CD1c-positive myeloid dendritic cell (primary cell): ENCODE data around the gene CLCN4.

ENCODE experiments used
- DNase-seq: peaks from one replicate; pipeline ENCODE4 v3.0.0-alpha.2; 2016; ENCODE audit errors: extremely low spot score

Gene CLCN4

DNA sequence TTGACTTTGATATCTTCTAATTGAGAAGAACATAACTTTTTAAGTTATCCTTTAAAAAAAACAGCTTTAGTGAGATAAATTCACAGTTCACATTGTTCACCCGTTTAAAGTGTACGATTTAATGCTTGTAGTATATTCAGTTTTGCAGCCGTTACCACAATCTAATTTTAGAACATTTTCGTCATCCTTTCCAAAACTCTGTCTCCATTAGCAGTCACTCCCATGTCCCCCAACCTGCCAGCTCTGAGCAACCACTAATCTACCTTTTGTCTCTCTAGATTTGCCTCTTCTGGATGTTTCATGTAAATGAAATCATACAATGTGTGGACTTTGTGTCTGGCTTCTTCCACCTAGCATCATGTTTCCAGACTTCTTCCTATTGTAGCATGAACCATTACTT lies 38.6 kb downstream of the CLCN4 start:
- DNase-seq = no peak

DNA sequence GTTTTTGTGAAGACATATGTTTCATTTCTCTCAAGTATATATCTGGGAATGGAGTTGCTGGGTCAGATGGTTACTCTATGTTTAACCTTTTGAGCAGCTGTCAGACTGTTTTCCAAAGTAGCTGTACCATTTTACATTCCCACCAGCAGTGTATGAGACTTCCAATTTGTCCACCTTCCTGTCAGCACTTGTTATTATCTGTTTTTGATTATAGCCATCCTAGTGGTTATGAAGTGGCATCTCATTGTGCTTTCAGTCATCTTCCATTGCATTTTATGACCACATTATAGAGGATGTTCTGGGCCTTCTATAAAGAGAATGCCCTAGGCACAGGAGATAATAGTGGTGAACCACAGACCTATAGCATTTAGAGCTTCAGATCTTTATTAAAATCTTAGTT lies 39.2 kb downstream of the CLCN4 start:
- DNase-seq = no peak

DNA sequence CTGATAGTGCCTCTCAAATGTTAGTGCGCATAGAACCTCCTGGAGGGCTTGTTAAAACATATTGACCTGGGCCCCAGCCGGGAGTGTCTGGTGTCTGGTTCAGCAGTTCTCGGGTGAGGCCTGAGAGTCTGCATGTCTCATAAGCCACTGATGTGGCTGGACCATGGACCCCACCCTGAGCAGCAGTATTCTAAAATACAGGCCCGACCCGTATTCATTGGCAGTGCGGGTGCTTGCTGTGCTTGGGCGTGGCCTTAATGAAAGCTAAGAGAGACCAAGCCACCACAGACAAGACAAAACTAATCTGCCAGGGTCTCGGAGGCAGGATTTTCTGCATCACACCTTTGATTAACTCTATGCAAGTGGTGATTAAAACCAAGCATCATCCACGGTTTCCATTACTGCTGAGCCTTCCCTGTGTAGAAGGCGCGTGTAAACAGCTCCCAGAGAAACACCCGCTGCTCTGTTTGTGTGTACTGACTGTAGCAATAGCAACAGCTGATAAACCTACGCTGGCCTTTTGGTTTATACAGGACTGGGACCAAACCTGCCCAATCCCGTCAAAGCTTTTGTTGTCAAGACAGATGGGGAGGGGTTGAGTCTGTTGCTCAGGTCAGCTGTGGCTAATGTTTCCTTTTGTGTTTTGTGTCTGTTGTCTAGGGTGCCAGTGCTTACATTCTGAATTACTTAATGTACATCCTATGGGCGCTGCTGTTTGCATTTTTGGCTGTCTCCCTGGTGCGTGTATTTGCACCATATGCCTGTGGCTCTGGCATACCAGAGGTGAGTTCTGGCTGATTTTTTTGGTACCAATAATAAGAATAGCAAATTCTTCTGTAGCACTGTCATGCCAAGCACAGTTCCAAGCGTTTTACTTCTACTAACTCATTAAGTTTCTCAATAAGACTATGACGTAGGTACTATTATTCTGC lies 40.8 kb downstream of the CLCN4 start:
- DNase-seq = no peak

DNA sequence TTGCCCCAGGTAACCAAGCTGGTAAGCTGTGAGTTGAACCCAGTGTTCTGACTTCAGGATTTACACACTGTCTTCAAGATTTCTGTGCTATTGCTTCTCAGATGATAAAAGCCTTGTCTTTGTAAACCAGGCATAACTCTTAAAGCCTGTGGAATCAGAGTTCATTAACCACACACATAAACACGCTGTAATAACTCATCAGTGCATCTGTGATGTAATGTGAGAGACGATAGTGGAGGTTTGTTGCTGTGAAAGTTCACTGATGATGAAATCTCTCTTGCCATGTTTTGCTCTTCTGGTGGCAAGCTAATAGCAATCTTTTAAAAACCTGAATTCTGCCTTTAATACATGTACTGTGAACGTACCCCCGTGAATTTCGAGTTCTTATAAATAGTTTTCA lies 41.5 kb downstream of the CLCN4 start:
- DNase-seq = no peak

DNA sequence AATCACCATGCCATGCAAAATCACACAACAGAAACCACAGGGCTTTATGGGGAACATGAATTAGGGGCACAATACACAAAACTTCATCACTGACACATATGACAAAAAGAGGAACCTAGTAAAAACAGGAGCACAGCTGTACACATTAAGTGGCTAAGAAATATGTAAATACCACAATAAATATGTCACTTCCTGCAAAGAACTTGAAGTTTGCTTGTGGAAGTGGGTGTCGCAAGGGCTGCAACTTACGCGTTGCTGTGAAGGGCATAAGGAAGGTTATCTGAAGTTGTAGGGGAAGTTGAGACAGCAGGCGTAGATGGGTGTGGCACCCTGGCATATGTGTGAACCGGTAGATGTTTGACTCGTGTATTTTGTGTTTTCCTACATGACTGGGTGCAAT lies 42.4 kb downstream of the CLCN4 start:
- peak; percentile 84 for DNase-seq

DNA sequence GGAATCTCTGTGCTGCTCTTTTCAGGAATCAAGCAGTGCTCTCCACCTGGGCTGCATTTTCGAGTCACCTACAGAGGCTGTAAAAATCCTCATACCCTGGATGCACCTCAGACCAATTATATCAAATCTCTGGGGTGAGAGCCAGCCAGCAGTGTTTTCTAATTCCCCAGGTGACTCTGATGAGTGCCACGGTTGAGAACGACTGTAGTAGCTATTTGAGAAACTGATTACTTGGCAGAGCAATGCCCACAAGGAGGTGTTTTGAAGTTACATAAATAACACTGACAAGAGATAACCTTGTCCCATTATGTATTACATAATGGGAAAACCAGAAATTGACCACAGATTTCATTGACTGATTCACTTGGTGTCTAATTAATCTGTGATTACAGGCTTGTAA lies 46.8 kb downstream of the CLCN4 start:
- no peak for DNase-seq

DNA sequence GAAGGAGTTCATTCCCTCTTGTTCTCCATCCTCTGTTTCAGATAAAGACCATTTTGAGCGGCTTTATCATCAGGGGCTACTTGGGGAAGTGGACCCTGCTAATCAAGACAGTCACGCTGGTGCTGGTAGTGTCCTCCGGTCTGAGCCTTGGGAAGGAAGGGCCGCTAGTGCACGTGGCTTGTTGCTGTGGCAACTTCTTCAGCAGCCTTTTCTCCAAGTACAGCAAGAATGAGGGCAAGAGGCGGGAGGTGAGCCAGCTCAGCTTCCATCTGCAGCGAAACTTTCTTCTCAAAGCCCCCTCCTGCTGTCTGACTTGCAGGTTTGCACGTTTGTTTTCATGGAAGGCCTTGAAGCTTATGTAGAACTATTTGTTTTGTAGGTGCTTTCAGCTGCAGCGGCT lies 49.5 kb downstream of the CLCN4 start:
- DNase-seq = no peak

DNA sequence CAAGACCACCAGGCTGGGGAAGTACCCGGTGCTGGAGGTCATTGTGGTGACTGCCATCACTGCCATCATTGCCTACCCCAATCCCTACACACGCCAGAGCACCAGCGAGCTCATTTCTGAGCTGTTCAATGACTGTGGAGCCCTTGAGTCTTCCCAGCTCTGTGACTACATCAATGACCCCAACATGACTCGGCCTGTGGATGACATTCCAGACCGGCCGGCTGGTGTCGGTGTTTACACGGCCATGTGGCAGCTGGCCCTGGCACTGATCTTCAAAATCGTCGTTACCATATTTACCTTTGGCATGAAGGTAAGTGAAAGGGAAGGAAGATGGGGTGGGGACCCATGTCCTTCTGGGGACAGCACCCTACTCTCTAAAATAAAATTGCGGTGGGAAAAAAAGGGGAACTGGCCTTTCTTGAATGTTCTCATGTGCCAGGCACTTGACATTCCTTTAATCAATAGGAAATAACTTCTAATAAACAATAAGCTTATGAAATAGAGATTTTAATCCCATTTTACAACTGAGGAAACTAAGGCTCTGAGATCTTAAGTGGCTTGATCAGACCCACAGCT lies 51.6 kb downstream of the CLCN4 start:
- no peak for DNase-seq

DNA sequence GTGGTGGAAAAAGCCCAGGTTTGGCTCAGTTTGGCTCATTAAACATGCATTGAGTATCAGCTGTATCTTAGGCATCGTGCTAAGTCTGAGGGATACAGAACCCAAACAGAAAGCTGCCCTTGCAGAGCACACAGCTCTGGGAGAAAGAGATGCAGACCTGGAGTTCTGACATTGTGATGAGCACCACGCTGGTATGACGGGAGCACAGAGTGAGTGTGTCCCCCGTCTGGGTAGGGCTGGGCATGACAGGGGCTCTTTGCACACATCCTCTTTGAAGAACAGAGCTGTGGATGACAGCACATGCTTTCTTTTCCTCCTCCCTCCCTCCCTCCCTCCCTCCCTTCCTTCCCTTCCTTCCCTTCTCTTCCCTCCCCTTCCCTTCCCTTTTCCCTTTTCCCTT lies 52.2 kb downstream of the CLCN4 start:
- DNase-seq = no peak

DNA sequence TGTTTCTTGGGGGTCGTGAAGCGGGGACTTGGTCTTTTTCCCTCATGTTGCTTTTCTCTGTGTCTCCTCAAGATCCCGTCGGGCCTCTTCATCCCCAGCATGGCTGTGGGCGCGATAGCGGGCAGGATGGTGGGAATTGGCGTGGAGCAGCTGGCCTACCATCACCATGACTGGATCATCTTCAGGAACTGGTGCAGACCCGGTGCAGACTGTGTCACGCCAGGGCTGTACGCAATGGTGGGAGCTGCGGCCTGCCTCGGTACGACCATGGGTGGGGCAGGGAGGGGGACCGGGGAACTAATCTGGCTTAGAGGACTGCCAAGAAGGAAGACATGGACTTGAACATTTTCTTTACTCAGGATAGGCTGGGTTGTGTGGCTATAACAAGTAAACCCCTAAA lies 55.6 kb downstream of the CLCN4 start:
- DNase-seq = no peak

DNA sequence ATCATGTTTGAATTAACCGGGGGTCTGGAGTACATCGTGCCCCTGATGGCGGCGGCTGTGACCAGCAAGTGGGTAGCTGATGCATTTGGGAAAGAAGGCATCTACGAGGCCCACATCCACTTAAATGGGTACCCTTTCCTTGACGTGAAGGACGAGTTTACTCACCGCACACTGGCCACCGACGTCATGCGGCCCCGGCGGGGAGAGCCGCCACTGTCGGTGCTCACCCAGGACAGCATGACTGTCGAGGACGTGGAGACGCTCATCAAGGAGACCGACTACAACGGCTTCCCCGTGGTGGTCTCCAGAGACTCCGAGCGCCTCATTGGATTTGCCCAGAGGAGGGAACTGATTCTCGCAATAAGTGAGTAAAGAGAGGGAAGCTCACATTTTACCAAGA lies 56.9 kb downstream of the CLCN4 start:
- DNase-seq = no peak

DNA sequence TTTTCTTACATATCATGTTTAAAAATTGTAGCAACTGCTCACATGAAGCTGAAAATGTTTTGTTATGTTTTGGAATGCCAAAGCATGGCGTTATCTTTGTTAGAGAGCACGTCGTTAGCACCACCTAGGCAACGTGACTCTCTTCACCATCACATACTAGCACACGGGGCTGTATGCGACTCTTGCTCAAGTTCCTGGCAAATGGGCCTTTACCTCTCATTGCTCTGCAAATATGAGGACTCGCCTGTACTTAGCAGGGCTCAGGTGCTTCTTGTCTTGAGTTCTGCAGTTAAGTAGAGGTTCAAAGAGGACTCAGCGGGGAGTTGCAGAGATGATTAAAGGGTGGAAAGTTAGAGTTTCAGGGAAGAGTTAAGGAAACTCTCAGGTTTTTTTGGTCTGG lies 59.4 kb downstream of the CLCN4 start:
- no peak for DNase-seq

DNA sequence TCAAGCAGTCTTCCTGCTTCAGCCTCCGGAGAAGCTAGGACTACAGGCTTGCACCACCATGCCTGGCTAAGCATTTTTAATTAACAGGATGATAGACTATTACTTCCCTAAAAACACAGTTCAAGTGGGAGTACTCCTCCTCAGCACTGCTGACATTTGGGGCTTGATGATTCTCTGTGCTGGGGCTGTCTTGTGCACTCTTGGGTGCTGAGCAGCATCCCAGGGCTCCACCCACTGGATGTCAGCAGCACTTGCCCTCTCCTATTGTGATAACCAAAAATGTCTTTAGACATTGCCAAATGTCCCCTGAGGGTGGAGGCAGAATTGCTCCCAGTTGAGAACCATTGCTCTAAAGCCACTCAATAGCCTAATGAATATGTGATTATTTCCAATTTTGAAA lies 60.4 kb downstream of the CLCN4 start:
- peak; percentile 22 for DNase-seq

DNA sequence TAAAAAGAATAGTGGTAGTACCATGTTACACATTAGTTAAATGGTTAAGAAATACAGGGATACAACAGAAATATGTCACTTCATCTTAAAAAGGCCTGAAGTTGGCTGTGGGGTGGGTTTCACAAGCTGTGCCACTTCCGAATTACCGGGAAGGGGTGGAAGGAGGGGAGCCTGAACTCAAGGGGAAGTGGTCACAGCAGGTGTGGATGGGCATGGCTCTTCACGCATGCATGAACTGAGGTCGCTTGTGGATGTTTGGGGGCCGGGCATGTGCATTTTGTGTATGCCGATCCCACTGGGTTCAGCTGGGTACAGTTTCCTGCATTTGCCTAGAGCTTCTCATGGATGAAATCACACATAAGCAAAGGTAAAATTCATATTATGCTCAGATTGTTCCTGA lies 64.9 kb downstream of the CLCN4 start:
- no peak for DNase-seq

DNA sequence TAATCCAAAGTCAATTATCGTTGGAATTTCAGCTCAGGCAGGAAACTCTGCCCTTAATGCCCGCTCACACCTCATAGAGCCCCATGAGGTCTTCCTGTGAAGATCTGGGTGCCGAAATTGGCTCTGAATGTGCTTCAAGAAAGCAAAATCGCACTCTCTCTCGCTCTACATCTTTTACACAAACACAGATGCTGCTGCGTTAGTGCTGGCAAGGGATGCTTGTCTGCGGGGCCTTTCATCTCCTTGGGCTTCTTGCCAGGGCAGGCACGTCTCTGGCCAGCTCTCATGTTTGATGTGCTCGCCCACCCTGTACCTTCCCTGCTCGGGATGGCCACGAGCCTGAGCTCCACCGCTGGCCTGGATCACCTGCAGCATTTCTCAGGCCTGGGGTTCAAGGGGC lies 66.5 kb downstream of the CLCN4 start:
- DNase-seq = no peak

DNA sequence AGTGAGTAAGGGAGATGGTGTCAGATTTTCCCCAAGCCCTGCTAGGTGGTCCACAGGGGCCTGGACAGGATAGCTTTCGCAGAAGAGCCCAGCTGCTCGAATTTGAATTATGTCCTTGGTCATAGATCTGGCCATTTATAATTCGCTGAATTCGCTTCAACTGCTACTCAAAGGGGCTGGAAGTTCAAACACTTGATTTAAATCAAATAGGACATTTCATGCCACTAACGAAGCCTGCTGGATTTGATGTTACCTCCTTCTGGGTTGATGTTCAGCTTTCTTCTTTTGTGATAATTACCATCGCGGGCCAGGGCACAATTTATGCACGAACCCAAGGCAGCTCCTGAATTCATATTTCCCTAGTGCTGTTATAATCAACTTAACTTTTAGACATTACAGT lies 67.0 kb downstream of the CLCN4 start:
- DNase-seq = no peak

DNA sequence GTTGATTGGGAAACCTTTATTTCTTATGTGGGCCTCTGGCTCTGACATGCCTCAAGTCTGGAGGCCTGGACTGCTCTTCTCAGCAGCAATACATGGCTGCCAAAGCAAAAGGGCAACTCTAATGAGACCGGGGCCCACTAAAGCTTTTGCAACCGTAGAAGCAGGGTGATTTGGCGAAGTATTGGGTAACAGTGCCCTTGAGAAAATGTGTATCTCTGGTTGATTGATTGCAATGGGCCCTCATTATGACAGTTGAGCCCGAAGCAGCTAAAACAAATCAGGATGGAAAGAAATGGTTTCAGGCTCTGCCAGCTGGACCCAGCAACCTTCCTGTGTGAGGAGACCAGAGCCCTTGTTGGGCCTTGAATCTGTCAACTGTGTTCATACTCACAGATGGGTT lies 73.4 kb downstream of the CLCN4 start:
- no peak for DNase-seq

DNA sequence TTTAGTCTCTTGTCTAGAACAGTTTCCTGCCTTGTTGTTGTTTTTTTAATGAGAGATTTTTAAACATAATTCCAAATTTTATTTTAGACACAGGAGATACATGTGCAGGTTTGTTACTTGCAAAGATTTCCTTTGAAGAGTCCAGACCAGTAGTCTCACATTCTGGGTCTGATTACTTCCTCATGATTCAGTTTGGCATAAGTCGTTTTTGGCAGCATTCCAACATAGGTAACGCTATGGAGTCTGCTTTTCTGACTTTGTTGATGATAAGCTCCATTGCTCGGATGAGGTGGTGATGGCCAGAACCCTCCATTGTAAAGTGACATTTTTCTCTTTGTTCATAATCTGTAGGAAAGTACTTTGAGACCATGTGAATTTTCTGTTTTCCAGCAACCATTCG lies 74.7 kb downstream of the CLCN4 start:
- DNase-seq = no peak

DNA sequence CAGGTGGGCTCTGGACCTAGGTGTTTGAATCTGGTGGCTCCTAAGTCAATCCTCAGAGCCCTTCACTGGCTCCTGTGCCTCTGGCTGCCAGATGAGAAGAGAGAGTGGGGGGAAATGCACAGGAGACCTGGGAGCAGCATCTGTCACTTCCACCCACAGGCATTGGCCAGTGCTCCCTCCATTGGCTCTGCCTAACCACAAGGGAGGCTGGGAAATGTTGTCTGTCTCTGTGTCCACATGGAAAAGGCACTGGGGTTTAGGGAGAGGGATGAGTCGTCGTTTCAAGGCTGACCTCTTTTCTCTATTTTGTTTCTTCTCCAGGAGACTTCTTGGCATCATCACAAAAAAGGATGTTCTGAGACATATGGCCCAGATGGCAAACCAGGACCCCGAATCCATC lies 76.4 kb downstream of the CLCN4 start:
- DNase-seq = no peak

DNA sequence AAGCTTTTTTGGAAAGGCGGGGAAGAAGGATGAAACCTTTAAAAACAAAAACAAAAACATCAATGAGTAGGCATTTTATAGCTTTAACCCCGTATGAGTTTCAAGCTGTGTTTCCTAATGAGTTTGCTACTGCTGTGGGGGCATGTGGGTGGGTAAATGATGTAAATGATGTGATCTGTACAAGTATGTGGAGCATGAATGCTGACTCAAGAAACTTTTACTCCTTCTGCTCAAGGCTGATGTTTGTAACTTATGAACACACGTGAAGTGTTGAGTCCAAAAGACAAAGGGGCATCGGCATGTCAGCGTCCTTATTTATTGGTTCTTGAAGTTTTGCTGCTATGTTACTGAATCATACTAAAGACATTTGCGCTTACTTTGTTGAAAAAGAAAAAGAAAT lies 76.9 kb downstream of the CLCN4 start:
- DNase-seq = no peak

DNA sequence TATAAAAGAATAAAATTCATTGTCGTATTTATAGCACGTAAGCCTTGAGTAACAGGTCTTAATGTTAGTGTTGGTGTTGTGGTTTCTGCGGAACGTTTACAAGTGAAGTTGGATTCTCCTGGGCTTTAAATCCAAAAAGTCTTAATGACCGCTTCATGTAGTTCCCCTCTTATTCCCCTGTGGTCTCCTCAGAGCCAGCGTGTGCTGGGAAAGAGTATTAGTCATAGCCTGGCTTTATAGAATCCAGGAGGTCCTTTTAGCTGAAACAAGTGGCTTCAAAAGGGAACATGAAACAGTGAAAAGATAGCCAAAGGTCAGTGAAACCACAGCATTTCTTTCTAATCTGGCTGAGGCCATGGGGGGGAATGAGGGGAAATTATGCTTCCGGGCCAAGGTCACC lies 79.1 kb downstream of the CLCN4 start:
- no peak for DNase-seq

DNA sequence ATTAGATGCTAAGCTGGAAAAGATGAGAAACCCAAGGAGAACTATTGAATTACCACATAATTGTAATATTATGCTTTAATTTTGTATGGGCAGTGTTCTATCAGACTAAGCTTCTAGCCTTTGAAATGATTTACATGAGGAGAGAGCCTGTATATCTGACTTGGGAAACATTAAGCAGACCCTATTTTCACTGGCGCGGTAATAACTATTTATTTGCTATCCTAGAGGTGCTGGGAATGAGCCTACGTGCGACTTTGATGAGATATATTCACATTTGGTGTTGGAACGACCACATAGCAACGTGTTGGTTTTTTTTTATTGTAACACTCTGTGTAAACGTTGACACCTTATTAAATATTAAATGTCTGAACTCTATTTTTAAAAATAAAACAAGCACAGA lies 80.5 kb downstream of the CLCN4 start:
- no peak for DNase-seq

DNA sequence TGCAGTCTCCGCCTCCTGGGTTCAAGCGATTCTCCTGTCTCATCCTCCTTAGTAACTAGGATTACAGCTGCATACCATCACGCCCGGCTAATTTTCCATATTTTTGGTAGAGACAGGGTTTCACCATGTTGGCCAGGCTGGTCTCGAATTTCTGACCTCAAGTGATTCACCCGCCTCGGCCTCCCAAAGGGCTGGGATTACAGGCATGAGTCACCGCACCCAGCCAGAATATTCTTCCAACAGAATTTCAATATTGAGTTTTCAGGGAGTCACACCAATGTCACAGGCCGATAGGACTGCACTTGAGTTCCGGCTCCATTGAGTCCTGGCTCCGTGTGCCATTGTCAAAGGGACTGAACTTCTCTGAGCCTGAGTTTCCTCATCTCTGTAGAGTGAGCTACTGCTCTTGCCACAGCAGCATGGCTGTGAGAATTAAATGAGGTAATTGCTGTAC lies 82.9 kb downstream of the CLCN4 start:
- DNase-seq = no peak

DNA sequence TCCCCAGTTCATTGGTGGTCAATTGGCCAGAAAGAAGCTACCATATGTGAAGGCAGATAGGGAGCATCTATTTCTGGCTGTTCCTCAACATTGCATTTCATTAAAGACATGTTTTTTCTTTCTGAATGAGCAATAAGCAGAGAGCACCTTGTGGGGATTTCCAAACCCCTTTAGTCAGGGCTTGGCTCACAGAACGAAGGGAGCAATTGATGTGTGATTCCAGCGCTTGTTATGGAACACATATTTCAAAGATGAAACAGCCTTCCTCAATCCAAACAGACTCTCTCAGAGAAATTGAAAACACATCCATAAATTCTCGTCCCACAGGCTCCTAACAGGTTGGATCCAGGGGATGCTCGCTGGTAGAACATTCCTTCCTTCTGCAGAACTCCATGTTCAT lies 84.1 kb downstream of the CLCN4 start:
- DNase-seq = no peak
